GM12865 (cell line): ENCODE measurements around the gene CTNND2.

Experiments
- DNase-seq: peaks from one replicate; pipeline ENCODE4 v3.0.0; 2010; ENCODE audit warnings: low read depth
- H3K4me3 ChIP-seq: 2 replicates; pipeline ENCODE4 v1.5.1; 2011; ENCODE audit warnings: mild to moderate bottlenecking, low read depth, low read length, control low read depth
- CTCF ChIP-seq: IDR thresholded peaks from 2 replicates; pipeline ENCODE4 v1.5.1; 2011; ENCODE audit warnings: low read length, control low read depth, low read depth, inconsistent platforms; ENCODE audit not compliant: insufficient read depth; ENCODE audit errors: missing control alignments

The CTNND2 gene

GRCh38 chr5:11815916-11816315 is 88.3 kb downstream of the CTNND2 start:
- no peak overlapping the region for H3K4me3 ChIP-seq
- no peak for DNase-seq
- no peak for TF ChIP-seq CTCF

GRCh38 chr5:11815481-11815880 is 88.8 kb downstream of the CTNND2 start:
- H3K4me3 ChIP-seq: no peak overlapping the region
- no peak for DNase-seq
- no peak for TF ChIP-seq CTCF

GRCh38 chr5:11814373-11814772 is 89.9 kb downstream of the CTNND2 start:
- no peak for DNase-seq
- H3K4me3 ChIP-seq: no peak overlapping the region
- no peak for TF ChIP-seq CTCF

GRCh38 chr5:11809407-11809806 is 94.8 kb downstream of the CTNND2 start:
- TF ChIP-seq CTCF: no peak
- DNase-seq: no peak
- no peak overlapping the region for H3K4me3 ChIP-seq

- DNase-seq: no peak
- no peak for TF ChIP-seq CTCF
- no peak overlapping the region for H3K4me3 ChIP-seq
Observed at GRCh38 chr5:11803436-11803835, 100.8 kb downstream of the CTNND2 start.

GRCh38 chr5:11801061-11801460 is 103.2 kb downstream of the CTNND2 start:
- no peak for DNase-seq
- H3K4me3 ChIP-seq: no peak overlapping the region
- no peak for TF ChIP-seq CTCF

- H3K4me3 ChIP-seq: no peak overlapping the region
- no peak for DNase-seq
- no peak for TF ChIP-seq CTCF
Observed at GRCh38 chr5:11797132-11797531, 107.1 kb downstream of the CTNND2 start.
